HG03520 (cell line): ENCODE results near the gene NAALADL2.
"Not testable (repeated sequence)": the region's sequence is repeated elsewhere in the genome, so short reads cannot be mapped to it uniquely, and the experiment has no call there.

Experiments
- ATAC-seq: cut with Tn5 transposase; IDR thresholded peaks from one replicate; pipeline ENCODE4 v1.9.1; 2021; ENCODE audit warnings: mild to moderate bottlenecking, moderate library complexity; ENCODE audit not compliant: unreplicated experiment

Gene NAALADL2

GRCh38 chr3:175121225-175121624 lies 262.1 kb downstream of the NAALADL2 start:
- no peak for ATAC-seq

GRCh38 chr3:175127075-175127662 lies 268.0 kb downstream of the NAALADL2 start:
- ATAC-seq = no peak

GRCh38 chr3:175129126-175129525 lies 270.0 kb downstream of the NAALADL2 start:
- ATAC-seq = no peak

GRCh38 chr3:175129571-175129970 lies 270.4 kb downstream of the NAALADL2 start:
- no peak for ATAC-seq

- not testable (repeated sequence) for ATAC-seq
These were observed 272.7 kb downstream of the NAALADL2 start for GRCh38 chr3:175131866-175132265.

- not testable (repeated sequence) for ATAC-seq
These were observed 273.6 kb downstream of the NAALADL2 start for GRCh38 chr3:175132706-175133105.

GRCh38 chr3:175144368-175144767 lies 285.2 kb downstream of the NAALADL2 start:
- no peak for ATAC-seq

- no peak for ATAC-seq
These were observed 287.1 kb downstream of the NAALADL2 start for GRCh38 chr3:175146258-175146657.

GRCh38 chr3:175149675-175150074 lies 290.5 kb downstream of the NAALADL2 start:
- no peak for ATAC-seq

- ATAC-seq = no peak
These were observed 291.8 kb downstream of the NAALADL2 start for GRCh38 chr3:175150812-175151401.

GRCh38 chr3:175153595-175153994 lies 294.5 kb downstream of the NAALADL2 start:
- ATAC-seq = no peak

- ATAC-seq = no peak
These were observed 296.0 kb downstream of the NAALADL2 start for GRCh38 chr3:175155172-175155571.

GRCh38 chr3:175159202-175159601 lies 300.1 kb downstream of the NAALADL2 start:
- no peak for ATAC-seq

- no peak for ATAC-seq
These were observed 302.2 kb downstream of the NAALADL2 start for GRCh38 chr3:175161291-175161690.

GRCh38 chr3:175163686-175164085 lies 304.6 kb downstream of the NAALADL2 start:
- no peak for ATAC-seq

- ATAC-seq = not testable (repeated sequence)
These were observed 314.0 kb downstream of the NAALADL2 start for GRCh38 chr3:175173117-175173516.

- ATAC-seq = no peak
These were observed 317.4 kb downstream of the NAALADL2 start for GRCh38 chr3:175176556-175176955.

- no peak for ATAC-seq
These were observed 319.9 kb downstream of the NAALADL2 start for GRCh38 chr3:175179055-175179454.

GRCh38 chr3:175184392-175184791 lies 325.3 kb downstream of the NAALADL2 start:
- ATAC-seq = no peak

- no peak for ATAC-seq
These were observed 326.8 kb downstream of the NAALADL2 start for GRCh38 chr3:175185903-175186302.

- ATAC-seq = no peak
These were observed 327.4 kb downstream of the NAALADL2 start for GRCh38 chr3:175186511-175186910.

- no peak for ATAC-seq
These were observed 328.5 kb downstream of the NAALADL2 start for GRCh38 chr3:175187586-175187985.

GRCh38 chr3:175192536-175192935 lies 333.4 kb downstream of the NAALADL2 start:
- ATAC-seq = no peak
